ENCODE data around the gene AKAP6.

Gene AKAP6

DNA sequence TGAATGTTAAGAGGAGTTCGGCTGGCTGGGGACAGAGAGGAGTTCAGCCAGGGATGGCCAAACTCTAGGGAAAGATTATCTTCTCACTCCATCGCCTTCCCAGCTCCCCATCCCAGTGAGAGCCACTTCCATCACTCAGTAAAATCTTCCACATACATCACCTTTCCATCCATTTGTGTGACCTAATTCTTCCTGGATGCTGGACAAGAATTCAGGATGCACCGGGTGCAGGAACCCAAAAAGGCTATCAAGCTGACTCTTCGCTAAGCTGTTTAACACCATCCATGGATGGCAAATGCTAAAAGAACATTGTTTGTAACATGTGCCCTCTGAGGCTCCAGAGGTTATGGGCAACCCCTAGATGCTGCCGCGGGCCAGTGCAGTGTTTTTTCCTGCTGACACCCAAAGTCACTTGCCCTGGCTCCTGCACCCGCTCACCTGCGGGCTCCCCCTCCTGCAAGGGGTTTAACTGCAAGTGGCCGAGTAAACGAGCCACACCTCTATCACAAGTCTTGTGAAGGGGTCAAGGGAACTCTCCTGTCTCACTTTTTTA is 393.6 kb downstream of the AKAP6 start:
- no peak for DNase-seq

DNA sequence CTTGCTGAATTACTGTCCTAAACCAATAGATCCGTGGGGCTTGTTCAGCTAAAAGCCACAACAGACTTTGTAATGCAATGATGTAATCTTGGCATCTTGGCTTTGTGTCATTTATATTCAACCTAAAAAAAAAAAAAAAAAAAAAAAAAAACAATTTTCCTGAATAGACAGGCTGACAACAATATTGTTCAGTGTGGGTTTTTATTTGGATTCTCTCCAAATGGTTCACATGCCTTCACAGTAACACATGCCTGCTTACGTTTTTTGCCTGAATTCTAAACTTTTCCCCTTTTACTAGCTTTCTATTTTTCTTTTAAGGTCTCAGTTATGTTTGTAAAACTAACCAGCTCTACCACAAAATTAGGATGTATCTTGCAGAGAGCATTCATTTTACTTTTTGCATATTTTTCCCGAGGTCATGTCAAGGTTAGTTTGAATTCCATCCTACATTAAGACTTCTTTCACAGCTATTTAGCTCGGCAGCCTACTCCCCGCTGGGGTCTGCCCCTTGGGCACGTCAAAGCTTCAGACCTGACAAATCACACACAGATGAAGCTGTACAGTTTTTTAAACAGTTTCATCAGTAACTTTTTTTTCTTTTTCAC is 395.9 kb downstream of the AKAP6 start:
- no peak for DNase-seq

DNA sequence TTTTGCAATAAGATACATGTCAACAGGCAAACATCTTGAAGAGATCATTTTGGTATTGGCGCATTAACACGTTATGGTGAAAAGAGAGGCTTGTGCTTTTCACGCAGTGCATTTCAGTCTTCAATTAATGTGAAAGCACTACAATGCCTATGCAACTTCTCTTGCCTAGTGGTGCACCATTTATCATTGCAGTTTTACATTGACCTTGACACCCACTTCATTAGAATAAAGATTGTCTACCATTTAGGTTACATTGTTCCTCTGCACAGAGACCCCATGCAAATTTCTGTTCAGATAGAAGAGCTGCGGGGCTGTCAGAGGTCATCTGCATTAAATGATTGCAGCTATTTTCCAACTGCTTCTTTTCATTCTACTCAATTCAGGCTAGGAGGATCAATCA is 397.4 kb downstream of the AKAP6 start:
- no peak for DNase-seq

DNA sequence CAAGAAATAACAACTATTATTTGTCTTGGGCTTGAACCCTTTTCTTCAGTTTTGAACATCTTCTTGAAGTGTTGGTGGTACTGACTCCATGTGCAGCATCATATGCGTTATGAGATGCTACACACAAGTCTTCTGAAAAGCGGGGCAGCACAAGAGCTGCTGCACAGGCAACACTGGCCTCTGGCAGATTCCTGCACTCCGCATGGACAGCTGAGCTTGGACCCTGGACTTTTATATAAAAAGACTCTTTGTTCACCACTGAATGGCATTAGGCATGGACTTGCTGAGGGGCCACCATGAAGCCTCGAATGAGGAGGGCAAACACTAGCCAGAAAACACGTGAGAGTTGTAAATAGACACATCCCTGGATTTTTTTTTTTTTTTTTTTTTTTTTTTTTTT is 398.7 kb downstream of the AKAP6 start:
- no peak for DNase-seq

DNA sequence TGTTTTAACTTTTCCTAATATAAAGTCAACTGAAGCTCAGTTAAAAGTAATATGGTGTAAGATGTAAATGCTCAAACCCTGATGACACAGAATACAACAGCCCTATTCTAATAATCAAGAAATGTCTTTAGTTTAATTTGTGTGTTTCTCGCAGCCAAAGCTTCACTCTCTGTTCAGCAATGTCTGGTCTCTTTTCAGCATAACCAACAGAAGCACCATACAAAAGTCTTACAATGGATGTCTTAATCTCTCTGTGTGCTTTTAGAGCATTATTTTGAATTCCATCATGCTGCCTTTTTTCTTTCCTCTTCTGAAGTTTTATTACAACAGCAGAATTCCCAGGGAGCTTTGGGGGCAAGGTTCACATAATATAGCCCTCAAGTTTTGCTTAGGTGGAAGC is 399.4 kb downstream of the AKAP6 start:
- no peak for DNase-seq

DNA sequence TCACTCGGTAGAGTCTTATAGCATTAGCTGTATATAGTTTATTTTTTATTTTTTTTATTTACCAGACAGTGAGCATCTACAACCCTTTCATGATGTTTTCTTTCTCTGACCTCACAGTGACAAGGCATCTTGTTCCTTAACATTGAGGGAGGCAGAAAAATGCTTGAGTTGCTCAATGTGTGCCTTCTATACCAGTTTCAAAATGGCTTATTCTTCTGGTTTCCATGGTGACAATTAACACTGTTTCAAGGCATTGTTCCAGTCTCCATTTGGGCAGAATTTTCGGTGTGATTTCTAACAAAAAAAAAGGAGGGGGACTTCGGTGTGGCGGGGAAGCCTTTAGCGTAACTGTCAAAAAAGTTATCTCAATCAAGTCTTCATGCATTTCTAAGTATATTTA is 399.9 kb downstream of the AKAP6 start:
- DNase-seq, result no peak

DNA sequence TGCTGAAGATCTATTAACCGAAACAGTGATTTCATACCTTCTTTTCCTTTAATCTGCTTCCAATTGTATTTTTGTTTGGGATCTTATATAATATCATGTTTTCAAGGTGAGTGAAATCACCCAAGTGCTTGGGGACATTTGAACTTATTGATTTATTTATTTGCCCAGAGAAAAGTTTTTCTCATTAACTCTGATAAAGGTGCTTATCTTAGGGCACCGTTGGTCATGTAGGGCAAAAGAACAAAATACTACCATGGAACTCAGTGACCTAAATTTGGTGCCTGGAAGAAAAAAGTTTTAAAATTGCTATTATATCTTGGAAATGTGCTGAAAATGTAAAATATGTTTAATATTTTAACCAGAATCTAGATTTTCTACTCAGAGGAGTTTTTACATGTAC is 402.2 kb downstream of the AKAP6 start:
- DNase-seq, result no peak

DNA sequence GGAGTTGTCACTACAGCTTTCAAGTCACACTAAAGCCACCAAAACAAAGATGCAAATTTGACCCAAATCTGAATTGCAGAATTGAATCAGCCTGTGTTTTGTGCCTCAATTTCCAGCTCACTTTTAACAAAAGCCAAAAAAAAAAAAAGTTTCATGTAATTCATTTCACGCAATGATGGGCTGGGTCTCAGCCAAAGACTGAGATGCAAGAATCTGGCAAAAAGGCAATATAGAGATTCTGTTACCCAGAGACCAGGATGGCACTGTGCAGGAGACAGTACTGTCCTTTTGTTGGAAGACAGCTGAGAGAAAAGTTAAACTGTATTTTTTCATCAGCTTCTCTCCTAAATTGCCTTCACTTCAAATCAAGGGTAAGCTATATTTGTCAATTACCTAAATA is 403.9 kb downstream of the AKAP6 start:
- no peak for DNase-seq

DNA sequence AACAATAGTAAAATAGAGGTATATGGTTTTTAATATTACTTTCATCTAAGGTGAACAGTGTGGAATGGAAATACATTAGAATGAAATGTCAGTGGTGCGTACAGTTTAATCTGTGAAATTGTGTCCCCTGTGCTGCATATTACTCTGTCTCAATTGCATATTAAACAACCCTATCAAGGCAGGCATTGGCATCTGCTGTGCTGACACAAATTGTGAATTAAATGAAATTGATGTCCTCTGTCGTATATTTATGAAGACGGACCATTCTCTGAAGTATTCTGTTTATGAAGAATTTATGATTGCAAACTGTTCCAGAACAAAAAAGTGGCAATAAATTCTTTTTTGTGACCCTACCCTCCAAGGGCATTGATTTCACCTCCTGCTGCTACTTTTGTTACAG is 405.2 kb downstream of the AKAP6 start:
- DNase-seq, result no peak

DNA sequence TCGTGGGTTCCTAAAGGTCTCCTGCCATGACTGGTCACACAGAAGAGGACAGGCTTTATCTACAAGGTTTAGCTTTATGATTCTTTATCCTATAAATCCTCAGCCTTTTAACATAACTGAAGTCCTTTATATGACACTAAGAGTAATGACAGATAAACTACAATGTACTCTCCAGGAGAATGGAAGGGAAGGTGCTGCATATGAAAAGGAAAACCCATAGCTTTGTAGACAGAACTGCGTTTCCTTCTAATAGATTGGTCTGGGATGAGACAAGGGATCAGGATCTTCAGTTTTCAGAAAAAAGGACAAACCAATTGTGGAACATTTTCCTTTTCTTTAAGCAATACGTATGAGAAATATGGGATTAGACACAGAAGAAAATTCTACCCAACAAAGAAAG is 408.5 kb downstream of the AKAP6 start:
- no peak for DNase-seq

DNA sequence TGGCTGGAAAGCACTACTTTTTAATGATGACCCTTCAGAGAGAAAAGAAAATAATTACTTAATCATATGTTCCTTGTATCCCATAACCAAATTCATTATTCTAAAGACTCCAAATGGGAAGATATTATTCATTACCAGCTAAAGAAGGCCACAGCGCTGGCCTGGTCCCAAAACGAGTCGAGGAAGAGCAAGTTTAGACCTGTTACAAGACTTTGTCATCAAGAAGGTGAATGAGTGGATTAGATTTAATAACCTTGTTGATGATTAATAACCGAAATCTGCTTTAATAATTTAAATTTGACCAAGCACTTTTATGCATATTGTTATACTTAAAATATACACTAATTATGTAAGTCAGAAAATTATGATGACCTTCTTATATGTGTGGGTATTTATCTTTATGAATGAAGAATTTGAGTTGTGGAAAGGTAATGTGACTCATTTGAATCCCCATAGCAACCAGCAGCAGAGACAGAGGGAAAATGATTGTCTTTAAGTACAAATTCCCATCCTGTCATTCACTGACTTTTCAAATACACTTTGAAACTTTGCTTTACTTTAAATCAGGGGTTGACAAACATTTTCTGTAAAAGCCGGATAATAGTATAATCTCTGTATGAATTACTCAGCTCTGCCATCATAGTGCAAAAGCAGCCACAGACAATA is 409.2 kb downstream of the AKAP6 start:
- no peak for DNase-seq

DNA sequence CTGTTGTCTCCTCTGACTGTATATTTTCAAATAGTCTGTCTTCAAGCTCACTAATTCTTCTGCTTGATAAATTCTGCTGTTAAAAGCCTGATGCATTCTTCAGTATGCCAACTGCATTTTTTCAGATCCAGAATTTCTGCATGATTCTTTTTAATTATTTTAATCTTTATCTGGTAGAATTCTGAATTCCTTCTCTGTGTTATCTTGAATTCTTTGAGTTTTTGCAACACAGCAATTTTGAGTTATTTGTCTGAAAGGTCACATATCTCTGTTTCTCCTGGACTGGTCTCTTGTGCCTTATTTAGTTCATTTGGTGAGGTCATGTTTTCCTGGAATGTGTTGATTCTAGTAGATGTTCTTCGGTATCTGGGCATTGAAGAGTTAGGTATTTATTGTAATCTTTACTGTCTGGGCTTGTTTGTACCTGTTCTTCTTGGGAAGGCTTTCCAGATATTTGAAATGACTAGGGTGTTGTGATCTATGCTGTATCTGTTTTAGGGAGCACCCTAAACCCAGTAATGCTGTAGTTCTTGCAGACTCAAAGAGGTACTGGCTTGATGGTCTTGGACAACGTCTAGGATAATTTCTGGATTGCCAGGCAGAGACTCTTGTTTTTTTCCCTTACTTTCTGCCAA is 415.8 kb downstream of the AKAP6 start:
- no peak for DNase-seq

DNA sequence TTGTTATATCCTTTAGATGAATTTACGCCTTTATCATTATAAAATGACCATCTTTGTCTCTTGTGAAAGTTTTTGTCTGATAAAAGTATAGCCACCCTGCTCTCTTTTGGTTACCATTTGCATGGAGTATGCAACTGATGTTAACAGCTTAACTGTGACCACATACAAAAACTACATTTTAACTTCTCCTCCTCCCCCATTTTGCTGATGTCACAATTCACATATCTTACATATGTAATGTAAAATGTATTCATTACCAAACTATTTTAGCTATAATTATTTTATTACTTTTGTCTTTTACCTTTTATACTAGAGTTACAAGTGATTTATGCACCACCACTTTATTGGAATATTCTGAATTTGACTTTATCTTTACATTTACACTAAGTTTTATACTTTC is 425.1 kb downstream of the AKAP6 start:
- no peak for DNase-seq

DNA sequence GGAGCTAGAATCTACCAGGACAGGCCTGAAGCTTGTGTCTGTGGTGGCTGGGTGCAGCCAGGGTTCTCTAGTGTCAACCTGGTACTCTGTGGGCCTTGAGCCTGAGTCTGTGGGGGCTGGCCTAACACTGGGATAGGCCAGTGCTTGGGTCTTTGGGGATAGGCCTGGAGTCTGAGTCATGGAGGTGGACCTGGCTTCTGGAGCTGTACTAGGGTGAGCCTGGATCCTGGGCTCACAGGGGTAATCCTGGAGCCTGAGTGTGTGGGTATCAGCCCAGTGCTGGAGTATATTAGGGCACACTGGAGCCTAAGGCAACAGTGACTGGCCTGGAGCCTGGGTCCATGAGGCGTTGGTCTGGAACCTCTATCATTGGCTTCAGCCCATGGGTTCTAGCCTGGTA is 427.1 kb downstream of the AKAP6 start:
- no peak for DNase-seq

DNA sequence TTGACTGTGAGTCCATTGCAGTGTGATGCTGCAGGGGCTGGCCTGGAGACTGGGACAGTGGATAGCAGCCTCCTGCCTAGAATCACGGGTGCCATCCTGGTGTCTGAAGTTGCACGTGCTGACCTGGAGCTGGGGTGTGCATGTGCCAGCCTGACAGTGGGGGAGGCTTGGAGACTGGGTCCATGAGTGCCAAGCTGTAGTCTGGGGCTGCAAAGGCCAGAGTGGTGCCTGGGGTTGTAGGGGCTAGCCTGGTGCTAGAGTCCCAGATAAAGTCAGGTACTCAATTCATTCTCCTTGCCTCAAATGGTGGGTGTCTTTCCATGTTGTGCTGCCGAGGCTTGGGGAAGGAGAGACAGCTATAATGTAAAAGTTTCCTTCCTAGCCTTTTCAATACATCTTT is 427.7 kb downstream of the AKAP6 start:
- DNase-seq, result no peak

DNA sequence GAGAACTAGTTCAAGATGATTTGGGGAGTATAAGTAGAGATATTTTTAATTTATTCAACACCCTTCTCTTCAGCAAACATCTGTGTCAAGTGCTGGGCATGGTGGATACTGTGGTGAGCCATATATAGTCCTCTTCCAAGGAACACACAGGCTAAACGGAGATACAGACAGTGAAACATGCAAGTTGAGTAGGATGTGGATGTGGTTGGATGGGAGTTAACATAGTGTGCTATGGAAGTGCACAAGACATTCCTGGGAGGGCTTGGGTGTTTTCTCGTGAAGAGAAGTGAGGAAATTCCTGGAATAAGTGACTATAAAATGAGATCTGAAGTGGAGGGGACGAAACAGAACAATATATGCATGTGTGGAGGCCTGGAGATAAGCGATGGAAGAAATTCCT is 428.5 kb downstream of the AKAP6 start:
- DNase-seq, result no peak

DNA sequence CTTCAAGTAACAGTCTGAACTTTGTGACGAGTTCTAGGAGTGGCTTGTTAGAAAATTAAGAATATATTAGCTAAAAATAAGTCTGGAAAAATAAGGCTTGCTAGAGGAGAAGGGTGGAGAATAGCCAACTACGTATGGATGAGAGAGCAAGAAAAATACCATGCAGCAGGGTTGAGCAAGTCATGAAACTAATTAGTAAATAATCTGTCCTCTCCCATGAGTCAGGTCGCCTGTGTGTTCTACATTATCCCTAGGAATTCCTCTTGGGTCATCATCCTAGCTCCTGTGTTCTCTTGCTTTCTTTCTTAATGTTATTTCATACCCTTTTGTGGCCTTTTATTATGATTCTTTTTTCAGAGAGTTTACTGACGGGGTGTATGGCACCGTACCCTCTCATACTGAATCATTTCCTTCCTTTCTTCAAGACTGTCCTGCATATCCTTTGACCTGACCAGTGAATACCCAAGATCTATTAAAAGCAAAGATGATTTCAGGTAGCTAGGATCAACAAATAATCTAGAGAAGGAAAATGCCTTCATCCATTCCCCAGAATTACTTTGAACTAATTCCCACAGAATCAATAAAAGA is 432.4 kb downstream of the AKAP6 start:
- DNase-seq, result no peak

DNA sequence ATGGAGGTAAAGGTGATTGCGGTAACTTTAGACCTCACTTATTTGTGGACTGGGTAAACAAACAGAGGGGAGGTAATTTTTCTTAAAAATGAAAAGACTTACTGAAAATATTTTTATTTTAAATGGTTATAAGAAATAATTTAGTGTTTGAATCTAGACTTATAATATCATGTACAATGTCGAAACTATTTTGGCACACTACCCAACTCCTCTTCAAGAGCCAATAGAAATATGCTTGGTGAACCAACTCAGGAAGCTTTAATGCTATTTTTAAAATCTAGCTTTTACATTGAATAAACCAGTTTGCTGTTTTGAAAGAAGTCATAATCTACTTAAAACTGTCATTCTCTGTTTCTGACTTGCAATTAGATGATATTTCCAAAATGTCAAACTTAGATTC is 433.8 kb downstream of the AKAP6 start:
- no peak for DNase-seq

DNA sequence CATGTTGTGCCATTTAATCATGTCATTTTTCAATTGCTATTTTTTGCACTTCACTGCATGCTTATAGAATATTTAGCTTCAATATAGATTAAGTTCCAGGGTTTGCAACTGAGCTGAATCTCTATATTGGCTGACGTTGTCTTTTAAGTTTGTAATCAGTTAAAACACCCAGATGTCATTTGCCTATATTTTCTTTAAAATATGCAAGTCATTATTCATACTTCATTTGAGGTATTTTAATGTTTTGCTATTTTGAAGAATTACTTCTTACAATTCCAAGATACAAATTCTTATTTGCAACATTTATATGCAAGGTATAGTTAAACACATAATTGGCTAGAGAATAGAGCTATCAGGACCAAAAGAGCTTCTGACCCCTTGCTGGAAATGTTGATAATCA is 434.6 kb downstream of the AKAP6 start:
- DNase-seq, result no peak

DNA sequence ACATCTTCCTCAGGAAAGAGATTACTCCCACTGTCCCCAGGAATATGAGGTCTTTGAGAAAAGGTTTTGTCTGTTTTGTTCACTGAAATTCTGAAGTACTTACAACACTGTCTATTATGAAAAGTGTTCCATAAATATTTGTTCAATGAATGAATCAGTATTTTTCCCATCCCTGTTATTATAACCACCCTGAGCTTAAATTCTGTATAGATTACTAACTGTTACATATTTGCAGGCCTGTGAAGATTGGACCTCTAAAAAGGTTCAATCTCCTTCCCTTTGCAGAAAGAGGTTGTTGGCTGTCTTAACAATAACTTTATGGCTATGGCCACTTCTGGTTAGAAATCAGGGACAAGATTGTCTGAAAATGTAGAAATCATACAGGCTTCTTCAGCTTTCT is 435.0 kb downstream of the AKAP6 start:
- DNase-seq, result no peak

DNA sequence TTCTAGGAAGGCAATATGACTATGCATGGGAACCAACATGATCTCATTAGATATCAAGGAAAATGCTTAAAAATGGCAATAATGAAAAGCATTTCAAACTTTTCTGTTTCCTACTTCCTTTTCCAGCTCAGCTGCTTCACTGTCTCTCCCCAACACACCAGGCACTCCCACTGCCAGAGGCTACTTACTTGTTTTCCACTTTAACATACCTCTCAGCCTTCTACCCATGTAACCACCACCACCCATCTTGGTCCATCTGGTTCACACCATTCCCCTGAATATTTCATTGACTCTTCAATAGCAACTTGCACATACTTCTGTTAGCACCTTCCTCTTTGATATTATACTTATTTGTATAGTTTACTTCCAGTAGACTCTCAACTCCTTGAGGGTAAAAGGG is 441.3 kb downstream of the AKAP6 start:
- no peak for DNase-seq

DNA sequence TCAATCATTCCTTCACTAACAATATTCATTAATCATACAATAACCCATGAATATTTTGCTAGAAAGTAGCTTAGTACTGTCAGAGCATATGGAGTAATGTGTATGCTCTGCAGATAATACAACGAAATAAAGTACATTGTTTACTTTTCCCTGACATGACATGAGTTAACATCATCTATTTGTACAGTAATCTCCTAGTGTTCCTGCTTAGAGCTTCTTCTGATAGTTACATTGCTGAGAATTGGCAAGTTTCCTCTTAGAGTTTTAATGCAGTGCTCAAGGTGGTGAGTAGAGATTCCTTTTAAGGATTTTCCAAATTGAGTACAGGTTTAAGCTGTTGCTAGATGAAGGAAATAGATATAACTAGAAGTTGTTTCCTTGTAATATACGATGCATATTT is 445.1 kb downstream of the AKAP6 start:
- no peak for DNase-seq

DNA sequence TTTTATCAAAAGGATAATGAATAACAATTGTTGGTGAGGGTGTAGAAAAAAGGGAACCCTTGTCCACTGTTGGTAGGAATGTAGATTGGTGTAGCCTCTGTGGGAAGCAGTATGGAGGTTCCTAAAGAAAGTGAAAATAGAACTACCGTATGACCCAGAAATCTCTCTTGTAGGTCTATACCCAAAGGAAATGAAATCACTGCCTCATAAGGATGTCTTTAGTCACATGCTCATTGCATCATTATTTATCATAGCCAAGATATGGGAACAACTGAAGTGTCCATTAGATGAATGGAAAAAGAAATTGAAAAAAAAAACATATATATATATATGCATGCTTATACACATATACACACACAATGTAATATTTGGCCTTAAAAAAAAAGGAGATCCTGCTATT is 450.7 kb downstream of the AKAP6 start:
- no peak for DNase-seq

DNA sequence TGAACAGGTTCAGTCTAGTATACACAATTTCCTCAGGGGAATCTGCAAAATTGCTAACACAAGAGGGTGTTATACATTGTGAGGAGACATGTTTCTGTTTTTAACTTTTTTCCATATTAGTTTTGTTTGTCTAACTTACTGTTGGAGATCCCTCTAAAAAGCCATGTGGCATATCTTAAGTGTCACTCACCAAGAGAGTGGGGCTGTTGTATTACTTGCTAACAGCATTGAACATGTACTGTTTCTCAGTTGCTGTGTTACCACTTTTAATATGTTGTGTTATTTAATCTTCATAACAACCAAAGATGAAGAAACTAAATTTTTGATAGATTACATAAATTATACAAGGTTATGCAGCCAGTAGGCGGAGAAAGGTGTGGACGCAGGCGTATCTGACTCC is 455.3 kb downstream of the AKAP6 start:
- no peak for DNase-seq
